Coronary artery (tissue), 2 donors: ENCODE results near the gene ABI3BP.

Experiments
- DNase-seq: peaks from one replicate; pipeline ENCODE4 v3.0.0-alpha.2; 2017; ENCODE audit warnings: low spot score
- H3K27ac ChIP-seq, 2 donors: fragments of 200-600 bp; sonication (generic); one replicate each; pipeline ENCODE4 v1.5.1; 2016 to 2019
- H3K4me3 ChIP-seq: fragments of 200-600 bp; sonication (generic); 2 replicates; pipeline ENCODE4 v1.5.1; 2016; ENCODE audit warnings: mild to moderate bottlenecking, moderate library complexity
- TF ChIP-seq, protein P1 (sequence below): fragments of 200-600 bp; sonication (generic); IDR thresholded peaks from one replicate; pipeline ENCODE4 v1.5.1; 2019; ENCODE audit warnings: antibody characterized with exemption

ABI3BP gene

DNA sequence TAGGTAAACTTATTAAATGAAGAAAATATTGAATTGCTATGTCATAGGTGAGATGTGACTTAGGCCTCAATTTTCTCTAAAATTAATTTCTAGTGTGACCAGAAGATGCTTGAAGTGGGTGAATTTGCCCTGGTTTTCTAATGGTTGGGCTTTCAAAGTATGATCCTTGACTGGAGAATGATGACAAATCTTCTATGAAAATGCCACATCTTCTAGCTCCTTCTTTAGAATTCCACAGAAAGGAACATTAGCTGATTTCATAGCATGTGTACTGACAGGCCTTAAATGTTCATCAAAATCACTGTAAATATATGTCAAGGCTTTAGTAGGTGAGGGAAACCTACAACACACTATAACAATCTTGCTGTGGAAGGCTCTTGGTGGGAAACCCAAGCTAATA, 8.9 kb downstream of the ABI3BP start:
- TF ChIP-seq, protein P1, sequence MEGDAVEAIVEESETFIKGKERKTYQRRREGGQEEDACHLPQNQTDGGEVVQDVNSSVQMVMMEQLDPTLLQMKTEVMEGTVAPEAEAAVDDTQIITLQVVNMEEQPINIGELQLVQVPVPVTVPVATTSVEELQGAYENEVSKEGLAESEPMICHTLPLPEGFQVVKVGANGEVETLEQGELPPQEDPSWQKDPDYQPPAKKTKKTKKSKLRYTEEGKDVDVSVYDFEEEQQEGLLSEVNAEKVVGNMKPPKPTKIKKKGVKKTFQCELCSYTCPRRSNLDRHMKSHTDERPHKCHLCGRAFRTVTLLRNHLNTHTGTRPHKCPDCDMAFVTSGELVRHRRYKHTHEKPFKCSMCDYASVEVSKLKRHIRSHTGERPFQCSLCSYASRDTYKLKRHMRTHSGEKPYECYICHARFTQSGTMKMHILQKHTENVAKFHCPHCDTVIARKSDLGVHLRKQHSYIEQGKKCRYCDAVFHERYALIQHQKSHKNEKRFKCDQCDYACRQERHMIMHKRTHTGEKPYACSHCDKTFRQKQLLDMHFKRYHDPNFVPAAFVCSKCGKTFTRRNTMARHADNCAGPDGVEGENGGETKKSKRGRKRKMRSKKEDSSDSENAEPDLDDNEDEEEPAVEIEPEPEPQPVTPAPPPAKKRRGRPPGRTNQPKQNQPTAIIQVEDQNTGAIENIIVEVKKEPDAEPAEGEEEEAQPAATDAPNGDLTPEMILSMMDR = no peak
- DNase-seq = no peak
- Histone ChIP-seq H3K4me3 (no peak overlapping the region), H3K27ac (peak overlapping the region; percentile 31 to 80)

DNA sequence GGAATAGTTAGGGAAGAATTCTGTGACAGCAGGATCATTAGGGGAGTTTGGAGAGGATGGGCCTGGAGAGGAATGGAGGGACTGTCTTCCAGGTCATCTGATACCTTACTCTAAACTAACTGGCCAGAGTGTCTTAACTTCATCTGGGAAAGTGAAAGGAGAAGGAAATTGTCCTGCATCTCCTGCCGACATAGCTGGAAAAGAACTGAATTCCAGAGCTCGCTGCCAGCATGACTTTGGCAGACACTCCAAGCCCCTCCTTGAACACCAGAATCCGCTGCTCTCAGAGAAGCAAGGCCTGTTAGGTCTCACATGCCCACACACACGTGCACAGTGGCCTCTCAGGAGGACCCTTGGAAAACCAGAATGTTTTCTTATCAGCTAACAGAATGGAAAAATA, 10.5 kb downstream of the ABI3BP start:
- H3K4me3 ChIP-seq = peak overlapping the region; percentile 50
- peak; percentile 81 for DNase-seq
- TF ChIP-seq, protein P1 = no peak
- H3K27ac ChIP-seq = peak overlapping the region; percentile 58 to 84

DNA sequence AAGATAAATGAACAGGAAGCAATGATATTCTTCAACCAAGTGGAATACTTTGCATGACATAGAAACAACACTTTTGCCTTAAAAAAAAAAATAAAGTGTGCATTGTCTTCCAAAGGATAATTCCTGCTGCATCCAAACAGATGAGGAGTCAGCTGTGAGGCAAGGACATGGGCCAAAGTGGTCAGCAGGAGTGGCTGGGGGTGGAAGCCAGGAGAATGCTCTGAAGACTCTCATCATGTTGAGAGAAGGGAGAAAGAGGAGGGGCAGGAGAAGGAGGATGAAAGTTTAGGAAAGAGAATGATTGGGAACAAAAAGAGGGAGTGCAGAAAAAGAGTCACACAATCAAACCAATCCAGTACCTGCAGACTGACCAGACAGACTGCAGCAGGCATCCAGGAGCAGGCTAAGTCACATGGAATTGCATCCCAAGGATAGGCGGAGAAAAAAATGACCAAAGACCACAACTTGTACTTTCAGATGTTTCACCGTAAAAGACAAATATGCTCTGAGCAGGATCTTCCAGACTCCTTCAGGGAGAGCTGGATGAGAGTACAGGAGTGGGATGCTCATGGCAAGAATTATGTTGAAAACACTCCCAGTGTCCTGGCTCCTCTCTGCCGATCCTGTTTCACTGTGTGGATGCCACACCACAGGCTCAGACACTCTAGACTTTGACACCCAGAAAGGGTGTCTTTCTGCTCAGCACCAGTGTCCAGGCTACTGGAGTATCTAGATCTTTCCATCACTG, 11.9 kb downstream of the ABI3BP start:
- TF ChIP-seq, protein P1 = no peak
- no peak for DNase-seq
- H3K27ac ChIP-seq = peak overlapping the region in 1 of 2 donors; percentile 84
- H3K4me3 ChIP-seq = no peak overlapping the region

DNA sequence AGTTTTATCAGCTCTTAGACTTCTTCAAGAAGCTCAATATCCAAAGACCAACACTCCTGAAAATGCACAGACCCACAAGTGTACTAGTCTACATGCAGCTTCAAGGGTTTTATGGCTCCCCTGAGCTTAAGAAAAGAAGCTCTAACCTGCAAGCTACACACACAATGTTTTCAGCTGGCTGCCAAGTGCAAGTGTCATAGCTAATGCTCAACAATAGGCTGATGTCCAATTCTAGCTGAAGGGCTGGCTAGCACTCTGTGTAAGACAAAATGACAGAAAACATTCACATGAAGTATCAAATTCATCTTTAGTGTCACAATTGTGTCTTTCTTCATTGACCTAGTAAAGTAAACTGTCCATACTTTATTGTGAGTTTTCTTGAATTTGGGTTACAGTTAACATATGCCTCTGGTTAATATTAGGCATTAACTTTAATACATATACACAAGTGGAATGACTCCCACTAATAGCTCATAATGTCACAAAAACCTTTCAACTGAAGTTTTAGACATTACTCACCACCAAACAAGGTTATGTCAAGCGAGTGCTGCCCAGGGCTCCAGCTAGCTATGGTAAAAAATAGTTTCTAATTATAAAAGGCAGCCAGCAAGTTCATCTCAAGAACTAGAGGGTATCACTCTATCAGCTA, 15.1 kb downstream of the ABI3BP start:
- TF ChIP-seq, protein P1 = no peak
- H3K4me3 ChIP-seq = no peak overlapping the region
- no peak for DNase-seq
- peak overlapping the region; percentile 24 to 76 for H3K27ac ChIP-seq

DNA sequence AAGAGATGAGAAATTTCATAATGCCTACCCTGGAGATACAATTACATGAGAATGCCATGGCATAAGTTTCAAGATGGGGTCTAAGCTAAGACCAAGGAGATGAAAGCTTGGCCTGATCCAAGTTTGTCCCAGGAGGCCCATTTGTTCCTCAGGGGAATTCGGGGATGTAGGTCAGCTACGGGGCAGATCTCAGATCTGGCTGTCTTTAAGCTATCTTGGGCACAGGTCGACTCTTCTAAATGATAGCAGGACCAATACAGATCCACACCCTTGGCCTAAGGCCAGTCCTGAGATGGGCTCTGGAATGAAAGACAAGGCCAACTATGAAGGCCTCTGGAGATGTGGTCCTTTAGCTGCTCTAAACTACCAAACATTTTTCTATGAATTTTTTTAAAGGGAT, 16.6 kb downstream of the ABI3BP start:
- no peak overlapping the region for H3K4me3 ChIP-seq
- DNase-seq = no peak
- no peak overlapping the region for H3K27ac ChIP-seq
- TF ChIP-seq, protein P1 = no peak

DNA sequence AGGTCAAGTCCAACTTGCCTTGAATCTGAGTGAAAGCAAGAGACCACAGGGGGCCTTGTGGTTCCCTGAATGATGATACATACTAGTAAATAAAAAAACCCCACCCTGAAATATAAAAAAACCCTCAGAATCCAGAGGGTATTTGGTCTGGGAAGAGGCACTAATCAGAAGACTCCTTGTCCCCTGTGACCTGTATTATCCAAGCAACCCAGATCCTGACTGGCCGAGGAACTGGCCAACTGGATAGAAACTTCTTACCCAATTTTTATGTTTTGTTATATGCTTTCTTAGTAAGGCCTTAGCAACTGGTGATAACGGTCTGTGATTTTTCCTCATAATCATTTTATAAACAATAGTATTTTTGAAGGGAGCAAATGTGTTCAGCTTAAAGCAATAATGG, 17.5 kb downstream of the ABI3BP start:
- TF ChIP-seq, protein P1 = no peak

DNA sequence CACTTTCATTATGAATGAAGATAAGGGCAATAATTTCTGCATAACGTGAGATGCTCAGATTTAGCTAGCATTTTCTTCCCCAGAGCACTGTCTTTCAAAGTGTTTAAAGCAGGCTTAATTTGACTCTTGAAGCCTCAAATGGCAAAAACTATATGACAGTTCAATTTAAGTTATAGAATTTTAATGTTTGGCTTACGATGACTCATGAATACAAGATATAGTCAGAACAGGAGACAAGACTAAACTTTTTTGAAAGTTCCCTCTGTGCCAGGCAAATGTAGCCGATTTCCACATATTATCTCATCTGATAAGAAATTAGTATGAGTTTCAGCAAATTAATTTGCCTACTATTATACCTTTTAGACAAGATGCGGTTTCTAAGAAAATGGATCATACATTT, 19.6 kb downstream of the ABI3BP start:
- DNase-seq = no peak
- Histone ChIP-seq H3K27ac (no peak overlapping the region), H3K4me3 (no peak overlapping the region)
- TF ChIP-seq, protein P1 = no peak

More for the DNA sequence above, 17.5 kb downstream of the ABI3BP start:
- H3K27ac ChIP-seq = peak overlapping the region in 1 of 2 donors; percentile 48
- no peak for DNase-seq
- H3K4me3 ChIP-seq = no peak overlapping the region
